ENCODE data around the gene ADM.

The ADM gene

DNA sequence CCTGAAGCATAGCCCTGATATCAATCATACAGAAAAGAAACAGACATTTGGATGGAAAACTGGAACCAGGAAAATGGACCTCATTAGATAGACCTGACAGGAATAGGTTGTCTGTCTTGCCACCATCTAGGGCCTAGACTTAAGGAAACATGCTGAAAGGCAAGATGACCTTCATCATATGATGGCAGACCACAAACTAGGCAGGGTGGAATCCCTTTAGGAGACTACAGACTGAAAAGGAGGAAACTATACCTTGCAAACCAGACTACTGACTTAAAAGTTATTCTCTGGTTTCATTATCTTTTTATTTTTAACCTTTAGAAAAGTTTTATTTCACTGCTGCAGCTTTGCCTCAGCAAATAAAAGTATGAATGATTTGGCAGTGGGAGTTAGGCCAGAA, 31.1 kb upstream of the ADM start:
- Histone ChIP-seq H3K4me1 (ENCODE audit: control insufficient read depth in 2 of 2, insufficient read depth in 2 of 2, low read length in 2 of 2) (no peaks in the 10 kb centered on the region), H3K4me3 (ENCODE audit: low read length in 2 of 2) (no peak overlapping the region), H3K27ac (ENCODE audit: low read depth in 2 of 2, low read length in 2 of 2) (no peak overlapping the region), H3K9ac (ENCODE audit: low read depth in 1 of 2, low read length in 2 of 2) (no peak overlapping the region), H3K36me3 (ENCODE audit: control insufficient read depth in 2 of 2, insufficient read depth in 2 of 2, low read length in 2 of 2) (no peaks in the 10 kb centered on the region), H3K27me3 (ENCODE audit: control insufficient read depth in 2 of 2, insufficient read depth in 2 of 2, low read length in 2 of 2) (no peaks in the 10 kb centered on the region), H3K9me3 (ENCODE audit: control insufficient read depth in 2 of 2, low read length in 2 of 2) (no peaks in the 10 kb centered on the region)

DNA sequence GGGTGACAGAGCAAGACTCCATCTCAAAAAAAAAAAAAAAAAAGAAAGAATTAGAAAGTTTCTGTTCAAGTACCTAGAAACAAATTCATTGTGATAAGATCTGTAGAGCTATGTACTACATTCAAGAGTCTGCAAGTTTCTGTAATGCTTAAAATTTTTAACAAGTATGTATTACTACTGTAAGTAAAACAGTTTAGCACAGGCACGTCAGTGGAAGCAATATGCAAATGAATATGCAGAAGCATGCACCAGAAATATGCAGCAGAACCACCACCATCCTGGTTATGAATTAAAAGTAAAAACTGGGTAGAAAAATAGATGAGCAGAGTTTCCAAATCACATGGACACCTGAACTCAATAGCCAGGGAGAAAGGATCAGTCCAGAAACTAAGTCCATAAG, 30.1 kb upstream of the ADM start:
- H3K27ac ChIP-seq (ENCODE audit: low read depth in 2 of 2, low read length in 2 of 2): no peak overlapping the region
- no peaks in the 10 kb centered on the region for H3K27me3 ChIP-seq (ENCODE audit: control insufficient read depth in 2 of 2, insufficient read depth in 2 of 2, low read length in 2 of 2)
- H3K36me3 ChIP-seq (ENCODE audit: control insufficient read depth in 2 of 2, insufficient read depth in 2 of 2, low read length in 2 of 2): no peaks in the 10 kb centered on the region
- H3K4me1 ChIP-seq (ENCODE audit: control insufficient read depth in 2 of 2, insufficient read depth in 2 of 2, low read length in 2 of 2): no peaks in the 10 kb centered on the region
- no peaks in the 10 kb centered on the region for H3K9me3 ChIP-seq (ENCODE audit: control insufficient read depth in 2 of 2, low read length in 2 of 2)
- no peak overlapping the region for H3K4me3 ChIP-seq (ENCODE audit: low read length in 2 of 2)
- no peak overlapping the region for H3K9ac ChIP-seq (ENCODE audit: low read depth in 1 of 2, low read length in 2 of 2)

DNA sequence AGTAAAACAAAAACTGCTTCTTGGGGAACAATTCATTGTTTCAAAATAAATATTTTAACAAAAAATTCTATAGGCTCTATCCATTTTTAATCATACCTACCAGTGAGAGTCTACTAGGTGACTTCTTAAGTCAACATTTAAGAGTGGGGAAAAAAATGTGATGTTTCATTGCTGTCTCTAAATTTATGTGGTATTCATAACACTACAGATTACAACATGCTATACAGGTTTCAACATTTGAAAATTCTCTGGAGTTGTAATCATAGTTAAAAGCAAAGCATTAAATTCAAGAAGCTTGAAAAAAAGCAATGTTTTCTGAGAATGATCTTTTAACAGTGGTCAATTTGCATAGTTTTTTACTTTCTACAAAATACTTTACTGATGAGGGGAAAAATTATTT, 29.2 kb upstream of the ADM start:
- Histone ChIP-seq H3K4me3 (ENCODE audit: low read length in 2 of 2) (no peak overlapping the region), H3K36me3 (ENCODE audit: control insufficient read depth in 2 of 2, insufficient read depth in 2 of 2, low read length in 2 of 2) (no peaks in the 10 kb centered on the region), H3K27ac (ENCODE audit: low read depth in 2 of 2, low read length in 2 of 2) (no peak overlapping the region), H3K4me1 (ENCODE audit: control insufficient read depth in 2 of 2, insufficient read depth in 2 of 2, low read length in 2 of 2) (no peaks in the 10 kb centered on the region), H3K27me3 (ENCODE audit: control insufficient read depth in 2 of 2, insufficient read depth in 2 of 2, low read length in 2 of 2) (no peaks in the 10 kb centered on the region), H3K9me3 (ENCODE audit: control insufficient read depth in 2 of 2, low read length in 2 of 2) (no peaks in the 10 kb centered on the region), H3K9ac (ENCODE audit: low read depth in 1 of 2, low read length in 2 of 2) (no peak overlapping the region)

DNA sequence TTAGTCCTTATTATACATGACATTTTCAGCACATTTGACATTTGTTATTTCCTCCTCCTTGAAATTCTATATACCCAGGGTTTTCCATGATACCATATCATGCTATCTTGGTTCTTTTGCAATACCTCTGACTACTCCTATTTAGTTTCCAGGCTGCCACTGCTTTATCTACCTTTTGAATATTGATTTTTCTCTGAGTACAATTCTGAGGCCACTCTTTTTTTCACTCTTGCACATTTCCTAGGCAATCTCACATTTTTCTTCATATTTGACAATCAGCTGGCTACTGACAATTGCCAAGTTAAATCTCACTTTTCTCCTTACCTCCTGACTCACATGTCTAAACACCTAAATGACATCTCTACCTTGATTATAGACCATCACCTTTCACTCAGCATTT, 22.8 kb upstream of the ADM start:
- Histone ChIP-seq H3K27ac (ENCODE audit: low read depth in 2 of 2, low read length in 2 of 2) (no peak overlapping the region), H3K9ac (ENCODE audit: low read depth in 1 of 2, low read length in 2 of 2) (no peak overlapping the region), H3K4me1 (ENCODE audit: control insufficient read depth in 2 of 2, insufficient read depth in 2 of 2, low read length in 2 of 2) (no peaks in the 10 kb centered on the region), H3K4me3 (ENCODE audit: low read length in 2 of 2) (no peak overlapping the region), H3K27me3 (ENCODE audit: control insufficient read depth in 2 of 2, insufficient read depth in 2 of 2, low read length in 2 of 2) (no peaks in the 10 kb centered on the region), H3K9me3 (ENCODE audit: control insufficient read depth in 2 of 2, low read length in 2 of 2) (no peaks in the 10 kb centered on the region), H3K36me3 (ENCODE audit: control insufficient read depth in 2 of 2, insufficient read depth in 2 of 2, low read length in 2 of 2) (no peaks in the 10 kb centered on the region)

DNA sequence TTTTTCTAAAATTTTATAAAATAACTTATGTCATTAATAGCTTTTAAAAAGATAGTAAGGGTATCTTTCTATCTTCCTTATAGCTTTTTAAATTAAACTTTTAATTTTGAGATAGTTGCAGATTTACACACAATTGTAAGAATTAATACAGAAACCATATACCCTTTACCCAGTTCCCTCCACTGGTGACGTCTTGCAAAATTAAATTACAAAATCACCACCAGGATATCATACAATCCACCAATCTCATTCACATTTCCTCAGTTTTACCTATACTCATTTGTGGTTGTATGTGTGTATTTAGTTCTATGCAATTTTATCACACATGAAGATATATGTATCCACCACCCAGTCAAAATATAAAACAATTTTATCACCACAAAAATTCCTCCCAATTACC, 20.9 kb upstream of the ADM start:
- no peak overlapping the region for H3K27ac ChIP-seq (ENCODE audit: low read depth in 2 of 2, low read length in 2 of 2)
- no peaks in the 10 kb centered on the region for H3K4me1 ChIP-seq (ENCODE audit: control insufficient read depth in 2 of 2, insufficient read depth in 2 of 2, low read length in 2 of 2)
- no peak overlapping the region for H3K4me3 ChIP-seq (ENCODE audit: low read length in 2 of 2)
- H3K9me3 ChIP-seq (ENCODE audit: control insufficient read depth in 2 of 2, low read length in 2 of 2): no peaks in the 10 kb centered on the region
- no peaks in the 10 kb centered on the region for H3K36me3 ChIP-seq (ENCODE audit: control insufficient read depth in 2 of 2, insufficient read depth in 2 of 2, low read length in 2 of 2)
- H3K27me3 ChIP-seq (ENCODE audit: control insufficient read depth in 2 of 2, insufficient read depth in 2 of 2, low read length in 2 of 2): no peaks in the 10 kb centered on the region
- no peak overlapping the region for H3K9ac ChIP-seq (ENCODE audit: low read depth in 1 of 2, low read length in 2 of 2)

DNA sequence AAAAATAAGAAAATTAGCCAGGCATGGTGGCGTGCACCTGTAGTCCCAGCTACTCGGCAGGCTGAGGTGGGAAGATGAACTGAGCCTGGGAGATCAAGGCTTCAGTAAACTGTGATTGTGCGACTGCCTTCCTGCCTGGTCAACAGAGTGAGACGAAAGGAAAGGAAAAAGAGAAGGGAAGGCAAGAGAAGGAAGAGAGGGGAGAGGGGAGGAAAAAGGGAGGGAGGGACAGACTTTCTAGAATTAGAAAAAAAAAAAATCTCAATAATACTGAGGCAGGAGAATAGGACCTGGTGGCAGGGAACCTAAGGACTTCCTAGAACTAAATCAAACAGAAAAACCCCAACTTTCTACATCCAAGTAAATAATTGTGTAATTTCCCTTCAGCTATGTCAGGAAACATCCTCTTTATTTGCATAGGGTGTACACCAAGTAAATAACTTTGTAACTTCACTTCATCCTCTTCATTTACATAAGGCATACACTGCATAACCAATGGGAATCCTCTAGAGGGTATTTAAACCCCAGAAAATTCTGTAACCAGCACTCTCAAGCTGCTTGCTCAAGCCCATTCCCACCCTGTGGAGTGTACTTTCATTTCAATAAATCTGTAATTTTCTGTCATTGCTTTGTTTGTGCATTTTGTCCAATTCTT, 19.6 kb upstream of the ADM start:
- Histone ChIP-seq H3K9ac (ENCODE audit: low read depth in 1 of 2, low read length in 2 of 2) (no peak overlapping the region), H3K4me1 (ENCODE audit: control insufficient read depth in 2 of 2, insufficient read depth in 2 of 2, low read length in 2 of 2) (no peaks in the 10 kb centered on the region), H3K27ac (ENCODE audit: low read depth in 2 of 2, low read length in 2 of 2) (no peak overlapping the region), H3K9me3 (ENCODE audit: control insufficient read depth in 2 of 2, low read length in 2 of 2) (no peaks in the 10 kb centered on the region), H3K36me3 (ENCODE audit: control insufficient read depth in 2 of 2, insufficient read depth in 2 of 2, low read length in 2 of 2) (no peaks in the 10 kb centered on the region), H3K27me3 (ENCODE audit: control insufficient read depth in 2 of 2, insufficient read depth in 2 of 2, low read length in 2 of 2) (no peaks in the 10 kb centered on the region), H3K4me3 (ENCODE audit: low read length in 2 of 2) (no peak overlapping the region)

DNA sequence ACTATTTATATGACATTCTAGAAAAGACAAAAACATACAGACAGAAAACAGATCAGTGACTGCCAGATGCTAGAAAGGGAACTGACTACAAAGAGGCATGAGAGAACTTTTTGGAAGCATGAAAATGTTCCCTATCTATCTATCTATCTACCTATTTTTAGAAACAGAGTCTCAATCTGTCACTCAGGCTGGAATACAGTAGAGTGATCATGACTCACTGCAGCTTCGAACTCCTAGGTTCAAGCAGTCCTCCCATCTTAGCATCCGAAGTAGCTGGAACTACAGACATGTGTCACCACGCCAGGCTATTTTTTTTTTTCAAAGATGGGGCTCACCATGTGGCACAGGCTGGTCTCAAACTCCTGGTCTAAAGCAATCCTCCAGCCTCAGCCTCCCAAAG, 17.7 kb upstream of the ADM start:
- H3K36me3 ChIP-seq (ENCODE audit: control insufficient read depth in 2 of 2, insufficient read depth in 2 of 2, low read length in 2 of 2): no peaks in the 10 kb centered on the region
- no peak overlapping the region for H3K27ac ChIP-seq (ENCODE audit: low read depth in 2 of 2, low read length in 2 of 2)
- no peak overlapping the region for H3K4me3 ChIP-seq (ENCODE audit: low read length in 2 of 2)
- no peaks in the 10 kb centered on the region for H3K27me3 ChIP-seq (ENCODE audit: control insufficient read depth in 2 of 2, insufficient read depth in 2 of 2, low read length in 2 of 2)
- H3K9ac ChIP-seq (ENCODE audit: low read depth in 1 of 2, low read length in 2 of 2): no peak overlapping the region
- no peaks in the 10 kb centered on the region for H3K9me3 ChIP-seq (ENCODE audit: control insufficient read depth in 2 of 2, low read length in 2 of 2)
- no peaks in the 10 kb centered on the region for H3K4me1 ChIP-seq (ENCODE audit: control insufficient read depth in 2 of 2, insufficient read depth in 2 of 2, low read length in 2 of 2)

DNA sequence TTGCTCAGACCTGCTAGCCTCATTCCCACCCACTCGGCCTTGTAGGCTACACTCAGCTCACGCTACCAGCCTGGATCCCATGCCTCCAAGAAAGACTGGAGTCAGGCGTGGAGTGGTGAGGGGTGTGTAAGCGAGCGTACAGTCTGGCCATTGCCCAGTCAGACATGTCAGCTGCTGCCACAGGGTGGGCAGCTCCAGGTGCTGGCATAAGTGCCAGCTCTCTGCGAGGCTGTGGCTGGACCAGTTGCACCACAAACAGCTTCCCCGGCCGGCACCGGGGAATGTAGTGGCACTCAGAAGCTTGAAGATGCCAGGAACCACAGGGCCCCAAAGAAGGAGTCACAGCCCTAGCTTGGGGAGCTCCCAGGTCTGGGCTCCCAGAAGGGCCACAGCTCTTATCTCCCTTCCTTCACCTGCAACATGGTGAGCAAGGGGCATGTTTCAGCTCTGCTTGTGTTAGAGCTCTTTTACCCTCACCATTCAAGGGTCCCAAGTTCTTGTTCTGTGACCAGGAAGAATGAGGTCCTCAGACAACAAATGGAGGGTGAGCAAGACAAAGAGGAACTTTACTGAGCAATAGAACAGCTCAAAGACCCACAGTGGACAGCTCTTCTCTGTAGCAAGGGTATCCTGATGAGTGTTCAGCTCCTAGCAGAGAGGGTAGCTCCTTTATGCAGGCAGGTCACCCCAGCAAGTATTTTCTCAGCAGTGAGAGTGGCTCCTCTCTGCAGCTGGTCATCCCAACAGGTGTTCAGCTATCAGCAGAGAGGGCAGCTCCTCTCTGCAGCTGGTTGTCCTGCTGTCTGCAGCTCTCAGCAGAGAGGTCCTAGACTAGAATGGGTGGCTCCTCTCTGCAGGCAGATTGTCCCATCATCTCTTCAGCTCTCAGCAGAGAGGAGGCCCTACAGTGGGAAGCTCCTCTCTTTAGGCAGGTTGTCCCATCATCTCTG, 16.8 kb upstream of the ADM start:
- no peak overlapping the region for H3K27ac ChIP-seq (ENCODE audit: low read depth in 2 of 2, low read length in 2 of 2)

DNA sequence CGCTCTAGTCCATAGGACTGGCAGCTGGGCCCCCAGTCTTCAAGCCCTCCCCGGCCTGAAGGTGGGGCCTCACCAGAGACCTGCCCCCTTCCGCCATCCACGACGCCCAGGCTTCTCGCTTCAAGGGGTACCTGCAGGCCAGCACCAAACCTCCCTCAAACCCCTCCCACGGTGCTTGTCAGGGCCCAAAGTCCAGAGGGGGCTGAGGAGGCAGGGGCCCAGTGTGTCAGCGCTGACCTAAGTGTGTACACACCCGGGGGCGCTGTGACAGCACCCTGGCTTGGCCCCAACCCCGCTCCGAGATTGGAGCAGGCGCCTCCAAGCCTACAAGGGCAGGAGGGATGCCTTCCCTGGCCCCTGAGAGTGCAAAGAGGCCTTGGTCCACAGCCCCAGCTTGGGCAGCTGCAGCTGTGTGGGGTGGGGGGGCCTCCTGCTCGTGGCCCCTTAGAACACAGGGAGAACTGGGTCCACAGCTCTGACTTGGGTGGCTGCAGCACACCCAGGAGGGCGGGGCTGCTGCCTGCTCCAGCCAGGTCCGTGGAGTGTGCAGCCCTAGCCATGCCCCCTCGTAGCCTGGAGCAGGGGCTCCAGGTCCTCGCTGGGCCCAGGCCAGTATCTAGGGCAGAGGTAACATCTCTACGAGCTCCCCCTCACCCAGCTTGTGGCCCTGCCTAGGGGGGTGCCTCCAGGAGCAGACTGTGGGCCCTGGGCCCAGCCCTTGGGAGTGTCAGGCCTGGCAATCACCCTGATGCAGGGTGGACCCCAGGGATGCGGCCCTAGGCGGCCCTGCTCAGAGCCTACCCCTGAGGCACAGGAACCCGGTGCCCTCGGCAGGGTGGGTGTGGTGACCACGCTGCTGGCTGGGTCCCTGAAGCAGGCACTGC, 15.8 kb upstream of the ADM start:
- Histone ChIP-seq H3K9ac (ENCODE audit: low read depth in 1 of 2, low read length in 2 of 2) (no peak overlapping the region), H3K4me1 (ENCODE audit: control insufficient read depth in 2 of 2, insufficient read depth in 2 of 2, low read length in 2 of 2) (peaks cover 6% of the 10 kb centered on the region in 2 donors), H3K27me3 (ENCODE audit: control insufficient read depth in 2 of 2, insufficient read depth in 2 of 2, low read length in 2 of 2) (no peaks in the 10 kb centered on the region), H3K4me3 (ENCODE audit: low read length in 2 of 2) (no peak overlapping the region), H3K36me3 (ENCODE audit: control insufficient read depth in 2 of 2, insufficient read depth in 2 of 2, low read length in 2 of 2) (no peaks in the 10 kb centered on the region), H3K27ac (ENCODE audit: low read depth in 2 of 2, low read length in 2 of 2) (no peak overlapping the region), H3K9me3 (ENCODE audit: control insufficient read depth in 2 of 2, low read length in 2 of 2) (no peaks in the 10 kb centered on the region)

More for the DNA sequence above, 16.8 kb upstream of the ADM start:
- Histone ChIP-seq H3K4me1 (ENCODE audit: control insufficient read depth in 2 of 2, insufficient read depth in 2 of 2, low read length in 2 of 2) (peaks cover 3 to 4% of the 10 kb centered on the region in 2 donors), H3K9me3 (ENCODE audit: control insufficient read depth in 2 of 2, low read length in 2 of 2) (no peaks in the 10 kb centered on the region), H3K27me3 (ENCODE audit: control insufficient read depth in 2 of 2, insufficient read depth in 2 of 2, low read length in 2 of 2) (no peaks in the 10 kb centered on the region), H3K4me3 (ENCODE audit: low read length in 2 of 2) (no peak overlapping the region), H3K9ac (ENCODE audit: low read depth in 1 of 2, low read length in 2 of 2) (no peak overlapping the region), H3K36me3 (ENCODE audit: control insufficient read depth in 2 of 2, insufficient read depth in 2 of 2, low read length in 2 of 2) (no peaks in the 10 kb centered on the region)

All from mucosa of rectum (tissue), 2 donors.